Measurements from ENCODE around the gene OR8D1.
"Not testable (repeated sequence)": the region's sequence is repeated elsewhere in the genome, so short reads cannot be mapped to it uniquely, and the experiment has no call there.

The OR8D1 gene

GRCh38 chr11:124285610-124286344, 28.0 kb downstream of the OR8D1 start:
- no peak for DNase-seq (ENCODE audit: low read depth in 2 of 2)

- DNase-seq (ENCODE audit: low read depth in 2 of 2) = no peak
Observed at GRCh38 chr11:124278261-124278660, 35.5 kb downstream of the OR8D1 start.

GRCh38 chr11:124277804-124278203, 35.9 kb downstream of the OR8D1 start:
- DNase-seq (ENCODE audit: low read depth in 2 of 2) = no peak

- no peak for DNase-seq (ENCODE audit: low read depth in 2 of 2)
Observed at GRCh38 chr11:124277207-124277606, 36.5 kb downstream of the OR8D1 start.

- DNase-seq (ENCODE audit: low read depth in 2 of 2) = no peak
Observed at GRCh38 chr11:124276081-124276480, 37.7 kb downstream of the OR8D1 start.

GRCh38 chr11:124274000-124274399, 39.7 kb downstream of the OR8D1 start:
- DNase-seq (ENCODE audit: low read depth in 2 of 2) = no peak

GRCh38 chr11:124270886-124271285, 42.9 kb downstream of the OR8D1 start:
- DNase-seq (ENCODE audit: low read depth in 2 of 2) = not testable (repeated sequence)

- DNase-seq (ENCODE audit: low read depth in 2 of 2) = not testable (repeated sequence)
Observed at GRCh38 chr11:124265041-124265440, 48.7 kb downstream of the OR8D1 start.

- DNase-seq (ENCODE audit: low read depth in 2 of 2) = no peak
Observed at GRCh38 chr11:124256076-124256475, 57.7 kb downstream of the OR8D1 start, which contains the start of gene OR8G5. TSS of gene OR8G5 (plus strand) at chr11:124256376. CDS start at chr11:124264932, 8,556 bp downstream.

Measured in activated CD8-positive, alpha-beta memory T cell treated with anti-CD3 and anti-CD28 coated beads for 4 hours (primary cell).